ACC112 (cell line): Measurements from ENCODE around the gene DHRS1.

ENCODE experiments used
- H2AFZ ChIP-seq: fragments of 200-600 bp; sonication (generic); one replicate; pipeline ENCODE4 v1.6.0; 2017; ENCODE audit warnings: antibody characterized with exemption, low read length; ENCODE audit not compliant: unreplicated experiment
- H3K27ac ChIP-seq: fragments of 200-600 bp; sonication (generic); 2 replicates; pipeline ENCODE4 v1.5.1; 2014; ENCODE audit warnings: low read depth, mild to moderate bottlenecking, antibody characterized with exemption, low read length, moderate library complexity
- H3K27me3 ChIP-seq: fragments of 200-600 bp; sonication (generic); 2 replicates; pipeline ENCODE4 v1.6.1; 2014; ENCODE audit warnings: mild to moderate bottlenecking, antibody characterized with exemption, low read length, moderate library complexity, mixed read lengths; ENCODE audit not compliant: insufficient read depth
- H3K36me3 ChIP-seq: fragments of 200-600 bp; sonication (generic); 2 replicates; pipeline ENCODE4 v1.6.1; 2016; ENCODE audit warnings: mild to moderate bottlenecking, antibody characterized with exemption, low read length, moderate library complexity, mixed read lengths; ENCODE audit not compliant: insufficient read depth
- H3K4me1 ChIP-seq: fragments of 200-600 bp; sonication (generic); one replicate; pipeline ENCODE4 v1.6.1; 2016; ENCODE audit warnings: low read length, mixed read lengths; ENCODE audit not compliant: insufficient read depth, unreplicated experiment, control insufficient read depth
- H3K4me3 ChIP-seq: fragments of 200-600 bp; sonication (generic); 2 replicates; pipeline ENCODE4 v1.5.1; 2014; ENCODE audit warnings: mild to moderate bottlenecking, low read depth, low read length
- H3K79me2 ChIP-seq: fragments of 200-600 bp; sonication (generic); one replicate; pipeline ENCODE4 v1.6.0; 2016; ENCODE audit warnings: low read length; ENCODE audit not compliant: control insufficient read depth, unreplicated experiment, insufficient read depth

The DHRS1 gene

DNA sequence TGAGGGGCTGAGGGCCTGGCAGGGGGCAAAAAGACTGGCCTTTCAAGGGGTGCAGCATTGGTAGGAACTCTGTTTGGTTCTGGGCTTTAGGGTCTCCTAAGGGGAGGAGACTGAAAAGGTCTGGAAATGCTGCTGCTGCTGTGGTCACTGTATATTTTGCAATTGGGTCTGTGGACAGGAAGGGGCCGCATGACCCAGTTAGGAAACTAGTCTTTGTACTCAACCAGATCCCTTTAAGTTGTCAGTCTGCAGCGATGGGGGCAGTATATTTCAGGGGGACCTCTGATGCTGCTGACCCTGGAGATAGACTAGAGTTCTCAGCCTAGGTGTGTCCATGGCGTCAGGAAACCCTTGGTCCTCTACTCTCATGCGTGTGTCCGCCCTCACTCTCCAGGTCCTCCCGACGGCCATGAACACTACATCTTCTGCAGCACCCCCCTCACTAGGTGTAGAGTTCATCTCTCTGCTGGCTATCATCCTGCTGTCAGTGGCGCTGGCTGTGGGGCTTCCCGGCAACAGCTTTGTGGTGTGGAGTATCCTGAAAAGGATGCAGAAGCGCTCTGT is 15.7 kb upstream of the DHRS1 start:
- Histone ChIP-seq H3K4me3 (no peak overlapping the region), H3K27ac (no peak overlapping the region), H3K4me1 (peaks cover 31% of the 10 kb centered on the region), H3K79me2 (no peaks in the 10 kb centered on the region), H3K36me3 (no peaks in the 10 kb centered on the region), H3K27me3 (0 out of 2 replicates have a peak, but pooled peaks cover 8% of the 10 kb centered on the region), H2AFZ (no peak overlapping the region)

DNA sequence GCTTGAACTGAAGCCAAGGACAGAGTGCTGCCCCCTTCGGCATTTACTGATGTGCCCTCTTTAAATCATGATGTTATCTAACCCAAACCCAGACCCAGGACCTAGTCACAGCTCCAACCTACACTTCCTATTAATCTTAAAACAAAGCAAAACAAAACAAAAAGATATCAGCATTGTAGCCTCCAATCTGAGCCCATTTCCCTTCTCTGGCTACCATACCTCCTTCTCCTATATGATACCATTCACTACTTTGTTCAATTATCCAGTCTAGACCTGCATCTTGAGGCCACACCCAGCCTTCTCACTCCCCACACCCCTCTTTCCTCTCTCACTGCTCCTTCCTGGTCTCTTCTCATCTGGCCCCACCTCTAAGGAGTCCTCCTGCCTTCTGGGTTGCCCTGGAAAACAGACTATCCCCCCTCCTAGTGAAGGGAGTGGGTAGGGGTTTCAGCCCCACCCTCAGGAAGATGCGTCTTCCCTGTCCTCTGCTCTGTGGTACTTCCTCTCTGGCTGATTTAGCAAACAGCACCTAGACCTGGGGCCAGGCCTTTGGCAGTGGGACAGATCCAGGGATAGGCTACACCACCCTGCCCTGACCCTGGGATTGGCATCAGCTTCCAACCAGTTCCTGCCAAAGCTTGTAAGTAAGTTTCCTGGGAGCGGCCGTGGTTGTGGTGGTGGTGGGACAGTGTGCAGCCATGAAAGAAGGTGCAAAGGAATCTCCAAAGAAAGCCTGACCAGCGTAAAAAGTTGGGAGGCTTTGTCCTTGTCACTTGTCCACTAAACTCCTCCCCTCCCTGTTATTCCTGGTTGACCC is 15.0 kb upstream of the DHRS1 start:
- Histone ChIP-seq H3K79me2 (no peaks in the 10 kb centered on the region), H3K27ac (no peak overlapping the region), H3K4me1 (peaks cover 38% of the 10 kb centered on the region), H3K27me3 (0 out of 2 replicates have a peak, but pooled peaks cover under 1% of the 10 kb centered on the region), H2AFZ (no peak overlapping the region), H3K4me3 (no peak overlapping the region), H3K36me3 (no peaks in the 10 kb centered on the region)

DNA sequence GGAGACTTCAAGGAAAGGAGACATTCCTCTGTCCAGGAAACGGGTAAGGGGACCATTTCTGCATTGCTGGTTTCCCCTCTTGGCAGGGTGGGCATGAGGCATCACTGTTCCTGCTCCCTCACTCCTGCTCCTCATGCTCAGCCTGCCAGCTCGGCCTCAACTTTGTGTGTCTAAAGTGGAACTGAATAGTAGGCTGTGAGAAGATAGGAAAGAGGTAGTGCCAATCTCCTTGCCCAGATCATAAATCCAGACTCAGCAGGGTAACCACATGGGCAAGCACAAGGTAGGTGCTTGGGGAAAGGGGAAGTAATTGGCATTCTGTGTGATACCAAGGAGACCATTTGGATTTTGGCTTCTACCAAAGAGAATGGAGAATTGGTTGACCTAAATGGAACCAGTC is 14.3 kb upstream of the DHRS1 start:
- no peak overlapping the region for H3K4me3 ChIP-seq
- no peaks in the 10 kb centered on the region for H3K36me3 ChIP-seq
- H3K79me2 ChIP-seq, result no peaks in the 10 kb centered on the region
- no peak overlapping the region for H3K27ac ChIP-seq
- no peaks in the 10 kb centered on the region for H3K27me3 ChIP-seq
- H2AFZ ChIP-seq, result no peak overlapping the region
- peaks cover 38% of the 10 kb centered on the region for H3K4me1 ChIP-seq

DNA sequence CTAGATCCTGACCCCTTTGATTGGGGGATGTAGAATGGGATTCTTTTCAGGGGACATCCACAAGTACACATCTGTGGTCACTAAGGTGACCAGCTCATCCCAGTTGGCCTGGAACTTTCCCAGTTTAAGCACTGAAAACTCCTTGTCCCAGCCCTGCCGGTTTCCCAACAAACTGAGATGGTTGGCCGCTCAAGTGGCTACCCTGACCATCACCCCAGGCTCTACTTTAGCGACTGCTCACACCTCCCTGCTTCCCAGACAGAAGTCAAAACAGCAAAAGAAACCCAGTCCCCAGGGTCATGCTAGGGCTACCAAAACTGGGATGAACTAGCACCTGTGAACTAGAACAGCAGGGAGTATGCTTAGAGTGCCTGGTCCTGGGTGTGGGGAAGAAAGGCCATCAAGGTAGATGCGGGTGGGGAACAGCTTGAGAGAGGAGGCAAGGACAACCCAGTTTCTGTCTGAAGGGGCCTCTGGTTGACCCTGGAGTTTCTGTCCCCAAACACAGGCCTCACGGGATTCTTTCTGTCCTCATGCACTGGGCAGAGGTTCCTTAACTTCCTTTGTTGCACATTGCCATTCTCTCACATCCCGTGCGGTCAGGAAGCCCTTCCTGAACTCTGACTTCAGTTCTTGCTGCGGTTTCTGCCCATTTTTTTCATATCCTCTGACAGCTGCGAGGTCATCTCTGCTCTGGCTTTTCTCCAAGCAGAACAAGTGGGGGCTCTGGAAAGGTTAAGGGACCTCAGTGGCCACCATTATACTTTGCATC is 13.3 kb upstream of the DHRS1 start:
- no peaks in the 10 kb centered on the region for H3K36me3 ChIP-seq
- H3K27ac ChIP-seq, result no peak overlapping the region

DNA sequence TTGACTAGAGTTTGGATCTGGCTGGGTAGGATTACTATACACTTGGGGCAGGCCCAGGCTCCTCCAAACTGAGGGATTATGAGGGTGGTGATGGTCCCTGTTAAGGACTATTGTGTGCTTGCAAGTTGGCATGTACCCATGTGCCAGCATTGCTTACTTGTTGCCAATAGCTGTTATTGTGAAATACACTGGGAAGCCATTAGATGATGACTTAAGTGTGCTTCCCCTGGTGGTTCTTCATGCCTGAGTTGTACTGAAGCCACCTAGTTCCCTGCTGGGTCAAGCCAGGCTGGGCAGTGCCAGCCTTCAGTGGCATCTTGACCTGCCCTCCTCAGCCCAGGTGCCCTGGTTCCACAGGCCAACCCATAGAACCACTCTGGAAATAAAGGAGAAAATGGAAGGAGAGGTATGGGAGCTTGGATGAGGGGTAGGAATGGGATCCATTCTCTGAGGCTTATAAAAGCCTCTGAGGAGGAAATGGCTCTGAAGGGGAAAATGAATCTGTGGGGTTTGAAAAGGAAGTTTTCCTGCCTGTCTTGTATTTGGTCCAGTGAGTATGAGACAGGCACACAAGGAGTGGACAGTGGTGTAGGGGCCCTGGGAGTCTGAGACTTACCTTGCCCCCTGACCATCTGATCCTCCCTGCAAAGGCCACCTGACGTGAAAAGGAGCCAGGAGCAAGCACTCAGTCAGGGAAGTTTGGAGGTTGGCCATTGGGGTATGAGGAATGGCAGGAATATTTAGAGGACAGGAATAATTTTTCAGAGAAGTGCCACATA is 12.4 kb upstream of the DHRS1 start:
- peak overlapping the region; percentile 33; the same call in 1 of the 2 replicates for H3K27ac ChIP-seq

More for the DNA sequence above, 13.3 kb upstream of the DHRS1 start:
- no peak overlapping the region for H2AFZ ChIP-seq
- no peak overlapping the region for H3K4me3 ChIP-seq
- H3K79me2 ChIP-seq, result no peaks in the 10 kb centered on the region
- H3K4me1 ChIP-seq, result peaks cover 38% of the 10 kb centered on the region
- no peaks in the 10 kb centered on the region for H3K27me3 ChIP-seq

DNA sequence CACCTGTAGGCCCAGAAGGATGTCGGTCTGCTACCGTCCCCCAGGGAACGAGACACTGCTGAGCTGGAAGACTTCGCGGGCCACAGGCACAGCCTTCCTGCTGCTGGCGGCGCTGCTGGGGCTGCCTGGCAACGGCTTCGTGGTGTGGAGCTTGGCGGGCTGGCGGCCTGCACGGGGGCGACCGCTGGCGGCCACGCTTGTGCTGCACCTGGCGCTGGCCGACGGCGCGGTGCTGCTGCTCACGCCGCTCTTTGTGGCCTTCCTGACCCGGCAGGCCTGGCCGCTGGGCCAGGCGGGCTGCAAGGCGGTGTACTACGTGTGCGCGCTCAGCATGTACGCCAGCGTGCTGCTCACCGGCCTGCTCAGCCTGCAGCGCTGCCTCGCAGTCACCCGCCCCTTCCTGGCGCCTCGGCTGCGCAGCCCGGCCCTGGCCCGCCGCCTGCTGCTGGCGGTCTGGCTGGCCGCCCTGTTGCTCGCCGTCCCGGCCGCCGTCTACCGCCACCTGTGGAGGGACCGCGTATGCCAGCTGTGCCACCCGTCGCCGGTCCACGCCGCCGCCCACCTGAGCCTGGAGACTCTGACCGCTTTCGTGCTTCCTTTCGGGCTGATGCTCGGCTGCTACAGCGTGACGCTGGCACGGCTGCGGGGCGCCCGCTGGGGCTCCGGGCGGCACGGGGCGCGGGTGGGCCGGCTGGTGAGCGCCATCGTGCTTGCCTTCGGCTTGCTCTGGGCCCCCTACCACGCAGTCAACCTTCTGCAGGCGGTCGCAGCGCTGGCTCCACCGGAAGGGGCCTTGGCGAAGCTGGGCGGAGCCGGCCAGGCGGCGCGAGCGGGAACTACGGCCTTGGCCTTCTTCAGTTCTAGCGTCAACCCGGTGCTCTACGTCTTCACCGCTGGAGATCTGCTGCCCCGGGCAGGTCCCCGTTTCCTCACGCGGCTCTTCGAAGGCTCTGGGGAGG is 11.3 kb upstream of the DHRS1 start, which contains the start of gene LTB4R:
Gene LTB4R, plus strand, starts transcription at position 857 of the 959 bp plus-strand sequence. CDS start 4,150 bp downstream, outside the sequence.
- Histone ChIP-seq H3K36me3 (peaks cover 3% of the 10 kb centered on the region), H3K4me3 (peak within 1 kb of the TSS; percentile 70), H3K27ac (peak within 1 kb of the TSS; percentile 33; the same call in 1 of the 2 replicates), H3K4me1 (peaks cover 29% of the 10 kb centered on the region), H3K79me2 (no peaks in the 10 kb centered on the region), H3K27me3 (no peaks in the 10 kb centered on the region), H2AFZ (peak within 1 kb of the TSS; percentile 49)

More for the DNA sequence above, 12.4 kb upstream of the DHRS1 start:
- H3K27me3 ChIP-seq, result no peaks in the 10 kb centered on the region
- H3K4me1 ChIP-seq, result peaks cover 34% of the 10 kb centered on the region
- peak overlapping the region; percentile 70 for H3K4me3 ChIP-seq
- H3K79me2 ChIP-seq, result no peaks in the 10 kb centered on the region
- no peak overlapping the region for H2AFZ ChIP-seq
- no peaks in the 10 kb centered on the region; the same call in 1 of the 2 replicates for H3K36me3 ChIP-seq

DNA sequence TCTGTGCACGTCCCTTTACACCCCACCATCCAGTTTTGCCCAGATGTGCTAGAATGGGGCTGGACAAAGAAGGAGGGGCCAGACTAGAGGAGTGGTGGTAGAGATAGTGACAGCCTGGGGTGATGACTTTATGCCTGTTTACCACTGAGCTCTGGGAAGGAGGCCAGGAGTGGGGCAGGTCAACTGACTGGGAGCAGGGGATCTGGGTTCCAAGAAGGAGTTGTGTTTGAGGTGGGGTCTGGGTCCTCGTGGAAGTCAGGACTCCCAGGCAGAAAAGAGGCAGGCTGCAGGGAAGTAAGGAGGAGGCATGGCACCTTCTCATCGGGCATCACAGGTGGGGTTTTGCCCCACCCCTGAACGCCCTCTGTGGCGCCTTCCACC is 10.7 kb upstream of the DHRS1 start:
- peak overlapping the region; percentile 70 for H3K4me3 ChIP-seq
- H3K79me2 ChIP-seq, result no peaks in the 10 kb centered on the region
- H3K36me3 ChIP-seq, result peaks cover 7% of the 10 kb centered on the region
- peaks cover 29% of the 10 kb centered on the region for H3K4me1 ChIP-seq
- H3K27me3 ChIP-seq, result no peaks in the 10 kb centered on the region
- H2AFZ ChIP-seq, result no peak overlapping the region
- no peak overlapping the region for H3K27ac ChIP-seq

DNA sequence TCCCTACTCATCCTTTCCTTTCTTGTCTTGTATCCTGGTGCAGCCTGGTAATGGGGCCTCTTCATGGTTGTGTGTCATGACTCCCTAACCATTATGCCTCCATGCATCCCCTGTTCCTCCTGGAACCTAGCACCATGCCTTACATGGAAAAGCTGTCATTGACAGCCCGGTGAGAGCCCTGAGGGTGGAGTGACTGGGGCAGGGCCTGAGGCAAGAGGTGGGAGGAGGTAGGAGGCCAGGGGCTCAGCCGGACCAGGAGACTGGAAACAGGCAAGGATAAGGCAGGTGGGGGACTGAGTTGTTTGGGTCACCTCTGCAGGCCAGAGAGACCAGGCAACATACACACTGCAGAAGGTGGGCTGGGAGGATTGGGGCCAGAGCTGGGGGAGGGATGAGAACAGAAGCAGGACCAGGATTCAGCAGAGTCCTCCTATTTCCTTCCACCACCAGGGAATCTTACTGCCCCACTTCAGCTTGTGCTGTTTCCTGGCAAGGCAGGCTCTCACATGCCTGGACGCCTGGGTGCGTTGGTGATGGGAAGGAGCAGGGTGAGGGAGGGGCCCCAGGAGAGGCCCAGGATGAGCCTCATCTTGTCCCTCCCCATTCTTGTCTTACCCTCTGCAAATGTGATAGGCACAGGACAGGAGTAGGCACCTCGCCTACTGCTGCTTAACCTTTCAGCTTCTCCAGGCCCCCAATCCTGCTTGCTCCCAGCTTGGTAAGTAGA is 10.1 kb upstream of the DHRS1 start, which contains the start of gene LTB4R2:
Gene LTB4R2, plus strand, starts transcription at position 603 of the 727 bp plus-strand sequence. CDS start 525 bp downstream, outside the sequence.
- Histone ChIP-seq H3K4me3 (peak within 1 kb of the TSS; percentile 70), H3K4me1 (peaks cover 29% of the 10 kb centered on the region), H3K27me3 (no peaks in the 10 kb centered on the region), H2AFZ (no peak within 1 kb of the TSS), H3K36me3 (peaks cover 7% of the 10 kb centered on the region), H3K79me2 (no peaks in the 10 kb centered on the region), H3K27ac (no peak within 1 kb of the TSS)
